Erythroblast (primary cell): ENCODE results near the gene PTGER4.

ENCODE experiments used
- GATA1 ChIP-seq: IDR thresholded peaks from 2 replicates; pipeline ENCODE4 v1.6.1; 2011; ENCODE audit warnings: low read depth, mild to moderate bottlenecking, control low read depth, low read length, moderate library complexity
- POLR2A ChIP-seq: IDR thresholded peaks from 2 replicates; pipeline ENCODE4 v1.6.1; 2011; ENCODE audit warnings: mild to moderate bottlenecking, low read length

GRCh38 chr5:40682154-40683017, 2.7 kb downstream of the PTGER4 start:
- TF ChIP-seq POLR2A (no peak), GATA1 (no peak)
